KOPT-K1 (cell line): ENCODE results near the gene PTGER1.

ENCODE experiments used
- H3K27ac ChIP-seq: fragments of 200-600 bp; sonication (generic); 2 replicates; pipeline ENCODE4 v1.5.1; 2016; ENCODE audit warnings: antibody characterized with exemption, mild to moderate bottlenecking, low read depth, low read length; ENCODE audit not compliant: poor library complexity, severe bottlenecking
- H3K36me3 ChIP-seq: fragments of 200-600 bp; sonication (generic); 2 replicates; pipeline ENCODE4 v1.5.1; 2017; ENCODE audit warnings: antibody characterized with exemption, mild to moderate bottlenecking, low read length, moderate library complexity; ENCODE audit not compliant: insufficient read depth
- H3K9me3 ChIP-seq: fragments of 200-600 bp; sonication (generic); 2 replicates; pipeline ENCODE4 v1.5.1; 2017; ENCODE audit warnings: antibody characterized with exemption, low read length, mild to moderate bottlenecking; ENCODE audit not compliant: insufficient read depth, poor library complexity, severe bottlenecking

PTGER1 gene

GRCh38 chr19:14487370-14488125, 12.4 kb upstream of the PTGER1 start:
- H3K9me3 ChIP-seq: no peaks in the 10 kb centered on the region
- no peak overlapping the region for H3K27ac ChIP-seq
- peaks cover 4% of the 10 kb centered on the region; the same call in 1 of the 2 replicates for H3K36me3 ChIP-seq

GRCh38 chr19:14482172-14482941, 7.2 kb upstream of the PTGER1 start:
- H3K36me3 ChIP-seq: peaks cover 4% of the 10 kb centered on the region; the same call in 1 of the 2 replicates
- H3K27ac ChIP-seq: no peak overlapping the region
- H3K9me3 ChIP-seq: no peaks in the 10 kb centered on the region

- Histone ChIP-seq H3K27ac (no peak overlapping the region), H3K9me3 (no peaks in the 10 kb centered on the region), H3K36me3 (peaks cover 4% of the 10 kb centered on the region; the same call in 1 of the 2 replicates)
Observed at GRCh38 chr19:14480700-14481079, 5.5 kb upstream of the PTGER1 start.

GRCh38 chr19:14479975-14480699, 5.0 kb upstream of the PTGER1 start:
- no peaks in the 10 kb centered on the region for H3K9me3 ChIP-seq
- no peak overlapping the region for H3K27ac ChIP-seq
- peaks cover 4% of the 10 kb centered on the region; the same call in 1 of the 2 replicates for H3K36me3 ChIP-seq

- Histone ChIP-seq H3K9me3 (no peaks in the 10 kb centered on the region), H3K36me3 (peaks cover 4% of the 10 kb centered on the region; the same call in 1 of the 2 replicates), H3K27ac (no peak overlapping the region)
Observed at GRCh38 chr19:14479309-14479974, 4.3 kb upstream of the PTGER1 start.

GRCh38 chr19:14478113-14478545, 3.0 kb upstream of the PTGER1 start:
- Histone ChIP-seq H3K27ac (no peak overlapping the region), H3K36me3 (peaks cover 4% of the 10 kb centered on the region; the same call in 1 of the 2 replicates), H3K9me3 (no peaks in the 10 kb centered on the region)

- H3K9me3 ChIP-seq: no peaks in the 10 kb centered on the region
- peaks cover 4% of the 10 kb centered on the region; the same call in 1 of the 2 replicates for H3K36me3 ChIP-seq
- no peak overlapping the region for H3K27ac ChIP-seq
Observed at GRCh38 chr19:14477418-14478112, 2.4 kb upstream of the PTGER1 start.

- H3K36me3 ChIP-seq: peaks cover 6% of the 10 kb centered on the region; the same call in 1 of the 2 replicates
- no peaks in the 10 kb centered on the region for H3K9me3 ChIP-seq
- H3K27ac ChIP-seq: no peak overlapping the region
Observed at GRCh38 chr19:14476673-14477401, 1.7 kb upstream of the PTGER1 start.

GRCh38 chr19:14476327-14476672, 1.1 kb upstream of the PTGER1 start:
- H3K36me3 ChIP-seq: peaks cover 12% of the 10 kb centered on the region; the same call in 1 of the 2 replicates
- no peak overlapping the region for H3K27ac ChIP-seq
- H3K9me3 ChIP-seq: no peaks in the 10 kb centered on the region

- Histone ChIP-seq H3K36me3 (peaks cover 26% of the 10 kb centered on the region; the same call in 1 of the 2 replicates), H3K9me3 (no peaks in the 10 kb centered on the region), H3K27ac (no peak overlapping the region)
Observed at GRCh38 chr19:14474827-14475226, 327 bp downstream of the PTGER1 start.

- Histone ChIP-seq H3K36me3 (peaks cover 34% of the 10 kb centered on the region; the same call in 1 of the 2 replicates), H3K9me3 (no peaks in the 10 kb centered on the region), H3K27ac (no peak overlapping the region)
Observed at GRCh38 chr19:14473978-14474578, 1.1 kb downstream of the PTGER1 start.

GRCh38 chr19:14473073-14473977, 1.8 kb downstream of the PTGER1 start:
- peaks cover 40% of the 10 kb centered on the region for H3K36me3 ChIP-seq
- H3K27ac ChIP-seq: no peak overlapping the region
- no peaks in the 10 kb centered on the region for H3K9me3 ChIP-seq
